Fibroblast of the aortic adventitia (primary cell): ENCODE results near the gene GLP1R. TPM values are rescaled to one million over a fixed set of nuclear protein-coding genes. Genes with fewer than 3 reads are reported as not detected.

Experiments
- DNase-seq: peaks from one replicate; pipeline ENCODE4 v3.0.0-alpha.2; 2010; ENCODE audit warnings: low read depth
- H3K4me3 ChIP-seq: 2 replicates; pipeline ENCODE4 v1.5.1; 2011; ENCODE audit warnings: low read depth, mild to moderate bottlenecking, control low read depth, low read length, moderate library complexity
- total RNA-seq: library from RNA; depleted of rRNA; stranded (reverse); fragments of >200 nt; gene quantifications from 2 replicates; pipeline ENCODE4 v1.2.3, GENCODE V29; 2012; ENCODE audit warnings: low replicate concordance
- TF ChIP-seq, protein P1 (sequence below): IDR thresholded peaks from 2 replicates; pipeline ENCODE4 v1.5.1; 2011; ENCODE audit warnings: mild to moderate bottlenecking, low read length, control low read depth, inconsistent platforms; ENCODE audit not compliant: insufficient read depth

GLP1R gene
- not detected in 2 replicates for total RNA-seq

DNA sequence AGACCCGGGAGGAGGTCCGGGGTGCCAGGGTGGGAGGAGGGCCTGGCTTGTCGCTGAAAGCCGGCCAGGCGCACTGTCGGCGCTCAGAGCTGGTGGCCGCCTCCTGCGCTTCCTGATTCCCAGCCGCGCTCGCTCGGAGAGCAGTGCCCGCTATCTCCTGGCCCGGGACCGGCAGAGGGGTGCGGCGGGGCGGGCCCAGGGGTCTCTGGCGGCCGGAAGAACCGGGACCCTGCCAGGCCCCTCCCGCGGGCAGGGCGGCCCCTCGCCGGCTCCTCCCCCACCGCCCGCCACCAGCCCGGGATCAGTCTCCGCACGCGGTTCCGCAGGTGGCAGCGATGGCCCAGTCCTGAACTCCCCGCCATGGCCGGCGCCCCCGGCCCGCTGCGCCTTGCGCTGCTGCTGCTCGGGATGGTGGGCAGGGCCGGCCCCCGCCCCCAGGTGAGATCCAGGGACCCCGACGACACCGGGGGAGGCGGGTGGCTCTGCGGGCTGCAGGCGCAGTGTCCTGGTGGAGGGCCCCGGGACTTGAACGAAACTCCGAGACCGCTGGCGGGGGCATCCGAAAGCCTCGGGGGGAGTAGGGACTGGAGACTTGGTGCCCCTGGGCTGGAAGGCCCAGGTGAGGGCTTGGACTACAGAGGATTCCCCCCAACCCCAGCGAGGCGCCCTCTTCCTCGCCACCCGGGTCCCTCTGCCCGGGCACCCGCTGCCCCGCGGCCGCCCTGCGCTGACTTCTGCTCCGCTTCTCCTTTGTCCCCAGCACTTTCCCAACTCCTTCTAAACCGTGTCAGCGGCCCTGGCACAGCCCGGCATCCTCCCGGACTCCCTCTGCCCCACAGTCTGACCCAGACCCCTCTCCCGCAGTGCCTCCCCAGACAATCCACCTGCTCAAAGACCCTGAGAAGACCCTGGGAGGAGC lies at the start of gene GLP1R:
Gene GLP1R (plus strand): TSS at position 301 of the 919 bp plus-strand sequence. CDS start 60 bp downstream, at position 361.
- DNase-seq: no peak
- TF ChIP-seq, protein P1, sequence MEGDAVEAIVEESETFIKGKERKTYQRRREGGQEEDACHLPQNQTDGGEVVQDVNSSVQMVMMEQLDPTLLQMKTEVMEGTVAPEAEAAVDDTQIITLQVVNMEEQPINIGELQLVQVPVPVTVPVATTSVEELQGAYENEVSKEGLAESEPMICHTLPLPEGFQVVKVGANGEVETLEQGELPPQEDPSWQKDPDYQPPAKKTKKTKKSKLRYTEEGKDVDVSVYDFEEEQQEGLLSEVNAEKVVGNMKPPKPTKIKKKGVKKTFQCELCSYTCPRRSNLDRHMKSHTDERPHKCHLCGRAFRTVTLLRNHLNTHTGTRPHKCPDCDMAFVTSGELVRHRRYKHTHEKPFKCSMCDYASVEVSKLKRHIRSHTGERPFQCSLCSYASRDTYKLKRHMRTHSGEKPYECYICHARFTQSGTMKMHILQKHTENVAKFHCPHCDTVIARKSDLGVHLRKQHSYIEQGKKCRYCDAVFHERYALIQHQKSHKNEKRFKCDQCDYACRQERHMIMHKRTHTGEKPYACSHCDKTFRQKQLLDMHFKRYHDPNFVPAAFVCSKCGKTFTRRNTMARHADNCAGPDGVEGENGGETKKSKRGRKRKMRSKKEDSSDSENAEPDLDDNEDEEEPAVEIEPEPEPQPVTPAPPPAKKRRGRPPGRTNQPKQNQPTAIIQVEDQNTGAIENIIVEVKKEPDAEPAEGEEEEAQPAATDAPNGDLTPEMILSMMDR: no peak
- no peak within 1 kb of the TSS for H3K4me3 ChIP-seq

DNA sequence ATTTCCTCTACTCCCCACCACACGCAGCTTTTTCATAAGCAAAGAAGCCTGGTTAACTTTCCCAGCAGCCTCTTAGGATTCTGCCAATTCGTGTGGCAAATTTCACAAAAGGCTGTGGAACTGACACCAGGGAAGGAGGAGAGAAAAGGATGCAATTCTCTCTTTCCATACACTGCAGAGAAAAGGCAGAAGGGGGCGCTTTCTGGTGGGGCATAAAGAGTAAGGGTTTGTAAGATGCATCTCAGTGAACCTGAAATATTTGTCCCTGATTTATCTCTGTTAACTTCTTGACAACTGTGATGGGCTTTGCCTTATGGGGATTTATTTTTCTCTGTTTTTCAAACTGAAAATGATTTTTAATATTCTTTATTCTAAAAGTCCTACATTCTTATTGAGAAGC lies 45.5 kb upstream of the GLP1R start:
- DNase-seq: no peak
- H3K4me3 ChIP-seq: no peak overlapping the region
- TF ChIP-seq, protein P1: peak; percentile 18

DNA sequence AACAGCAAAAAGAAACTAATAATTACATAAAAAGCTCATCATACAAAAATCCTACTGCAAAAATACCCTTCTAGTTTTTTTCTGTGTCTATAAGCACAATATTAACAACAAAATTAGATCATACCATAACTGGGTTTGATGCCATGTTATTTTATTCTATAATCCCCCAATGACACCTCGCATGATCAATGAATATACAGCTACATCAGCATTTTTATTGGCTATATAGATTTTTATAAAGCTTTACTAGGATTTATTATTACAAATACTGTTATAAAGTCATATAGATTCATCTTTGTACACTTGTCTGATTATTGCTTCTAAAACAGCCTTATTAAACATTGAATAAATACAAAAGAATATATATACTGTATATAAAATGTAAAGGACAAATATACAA lies 45.1 kb upstream of the GLP1R start:
- TF ChIP-seq, protein P1: no peak
- H3K4me3 ChIP-seq: no peak overlapping the region
- no peak for DNase-seq

DNA sequence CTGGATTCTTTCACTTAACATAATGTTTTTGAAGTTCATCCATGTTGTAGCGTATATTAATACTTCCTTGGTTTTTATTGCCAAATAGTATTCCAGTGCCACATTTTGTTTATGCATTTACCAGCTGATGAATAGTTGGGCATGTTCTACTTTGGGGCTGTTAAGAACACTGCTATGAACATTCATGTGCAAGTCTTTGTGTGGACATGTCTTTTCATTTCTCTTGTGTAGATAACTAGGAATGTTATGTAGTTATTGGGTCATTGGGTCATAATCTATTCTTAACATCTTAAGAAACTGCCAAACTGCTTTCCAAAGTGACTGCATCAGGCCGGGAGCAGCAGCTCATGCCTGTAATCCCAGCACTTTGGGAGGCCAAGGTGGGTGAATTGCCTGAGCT lies 43.8 kb upstream of the GLP1R start:
- no peak overlapping the region for H3K4me3 ChIP-seq
- no peak for DNase-seq
- TF ChIP-seq, protein P1: no peak

DNA sequence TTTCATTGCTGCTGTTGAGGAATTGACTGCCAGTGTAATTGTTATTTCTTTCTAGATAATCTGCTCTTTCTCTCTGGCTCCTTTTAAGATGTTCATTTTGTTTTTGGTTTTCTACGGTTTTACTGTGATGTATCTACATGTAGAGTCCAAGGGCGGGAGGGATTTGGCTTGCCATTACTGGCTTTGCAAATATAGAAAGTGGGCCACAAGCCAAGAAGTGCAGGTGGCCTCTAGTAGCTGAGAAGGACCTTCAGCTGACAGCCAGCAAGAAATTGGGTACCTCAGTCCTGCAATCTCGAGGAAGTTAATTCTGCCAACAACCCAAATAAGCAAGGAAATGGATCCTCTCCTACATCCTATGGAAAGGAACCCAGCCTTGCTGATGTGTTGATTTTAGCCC lies 42.8 kb upstream of the GLP1R start:
- no peak overlapping the region for H3K4me3 ChIP-seq
- TF ChIP-seq, protein P1: no peak
- no peak for DNase-seq

DNA sequence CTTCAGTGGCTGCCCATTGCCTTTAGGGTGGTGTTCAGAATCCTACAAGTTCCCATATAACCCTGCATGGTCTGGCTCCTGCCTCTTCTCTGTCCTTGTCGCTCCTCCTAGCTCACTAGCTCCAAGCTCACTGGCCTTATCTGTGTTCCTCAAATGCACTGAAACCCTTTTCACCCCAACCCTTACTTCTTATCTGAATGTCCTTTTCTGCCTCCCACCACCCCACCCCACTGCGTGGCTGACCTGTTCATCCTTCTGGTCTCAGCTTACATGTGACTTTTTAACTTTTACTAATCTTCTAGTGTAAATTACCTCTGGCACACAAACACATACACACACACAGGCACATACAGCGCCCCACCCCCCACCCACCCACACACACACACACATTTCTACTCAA lies 41.0 kb upstream of the GLP1R start:
- TF ChIP-seq, protein P1: no peak
- no peak overlapping the region for H3K4me3 ChIP-seq
- no peak for DNase-seq
